Naive thymus-derived CD8-positive, alpha-beta T cell (primary cell): Measurements from ENCODE around the gene TEX261. TPM values are rescaled to one million over a fixed set of nuclear protein-coding genes. Genes with fewer than 3 reads are reported as not detected.
A peak's percentile ranks its signal among the peaks of the same experiment; 100 is the strongest.

Experiments used
- ATAC-seq, 2 donors: fragments of 150-1000 bp; cut with Tn5 transposase in 1 of 2; sonication (Bioruptor Pico), chemical (Tn5 transposase) in 1 of 2; 1 replicate in 1 of 2; 2 replicates in 1 of 2; pipeline ENCODE4 v1.10.0; 2021; ENCODE audit warnings: mild to moderate bottlenecking in 2 of 2, moderate library complexity in 2 of 2
- POLR2A ChIA-PET: fragments of 350-600 bp; sonication (Branson Sonifier 250); formaldehyde crosslinking; loops from one replicate; lab custom pipeline; 2021; ENCODE audit warnings: antibody characterized with exemption; lab: Charles Lee
- DNase-seq, 10 donors: peaks; one replicate each; pipeline versions ENCODE4 v3.0.0 to v3.0.0-alpha.2; 2020 to 2022
- H3K27ac Mint-ChIP-seq, 10 donors: one replicate each; pipeline ENCODE4 v1.8.0; 2020 to 2022; ENCODE audit warnings: mild to moderate bottlenecking in 10 of 10, mixed read lengths in 10 of 10, moderate library complexity in 4 of 10, inconsistent platforms in 1 of 10
- H3K27me3 Mint-ChIP-seq, 5 donors: one replicate each; pipeline ENCODE4 v1.8.0; 2021 to 2022; ENCODE audit warnings: mixed read lengths in 5 of 5
- H3K36me3 Mint-ChIP-seq, 3 donors: one replicate each; pipeline ENCODE4 v1.8.0; 2020 to 2022; ENCODE audit warnings: mixed read lengths in 3 of 3, mild to moderate bottlenecking in 2 of 3, inconsistent platforms in 1 of 3
- H3K4me1 Mint-ChIP-seq, 4 donors: one replicate each; pipeline ENCODE4 v1.8.0; 2021 to 2022; ENCODE audit warnings: mixed read lengths in 4 of 4
- H3K4me3 Mint-ChIP-seq, 10 donors: one replicate each; pipeline ENCODE4 v1.8.0; 2020 to 2022; ENCODE audit warnings: mild to moderate bottlenecking in 10 of 10, mixed read lengths in 10 of 10, moderate library complexity in 6 of 10, inconsistent platforms in 1 of 10
- H3K9me3 Mint-ChIP-seq, 9 donors: one replicate each; pipeline ENCODE4 v1.8.0; 2020 to 2022; ENCODE audit warnings: mixed read lengths in 9 of 9, mild to moderate bottlenecking in 3 of 9, inconsistent platforms in 1 of 9, moderate library complexity in 1 of 9
- polyA plus RNA-seq, 3 donors: library from polyadenylated mRNA; unstranded; fragments of 300-500 nt; fragmentation: Illumina TruSeq; gene quantifications; one replicate each; pipeline ENCODE4 v1.2.3, GENCODE V29; 2021
- total RNA-seq, 8 experiments: library from RNA in 2 of 8; stranded (reverse) in 2 of 8; gene quantifications; one replicate each; pipeline ENCODE4 v1.2.3 and lab custom pipeline; 2021 to 2026

TEX261 gene
- total and polyA plus RNA-seq, 5 experiments from 2014 or later, result 33.7 to 63.1 (median 40.6) TPM

GRCh38 chr2:70936979-70937811 is 57.5 kb downstream of the TEX261 start:
- H3K4me3 Mint-ChIP-seq, result no peak overlapping the region
- no peaks in the 10 kb centered on the region for H3K9me3 Mint-ChIP-seq
- no peaks in the 10 kb centered on the region for H3K36me3 Mint-ChIP-seq
- H3K27ac Mint-ChIP-seq, result no peak overlapping the region
- no peak for ATAC-seq
- POLR2A ChIA-PET, result no interaction called here
- DNase-seq, result peak in 1 of 10 donors; percentile 3
- peaks cover 0 to 4% (median 0%) of the 10 kb centered on the region in 4 donors for H3K4me1 Mint-ChIP-seq
- H3K27me3 Mint-ChIP-seq, result peaks cover 3 to 36% (median 20%) of the 10 kb centered on the region in 5 donors

- no peak for ATAC-seq
- H3K27me3 Mint-ChIP-seq, result peaks cover 1 to 39% (median 18%) of the 10 kb centered on the region in 5 donors
- peak in 1 of 10 donors; percentile 9 for DNase-seq
- no peak overlapping the region for H3K4me3 Mint-ChIP-seq
- no peaks in the 10 kb centered on the region for H3K9me3 Mint-ChIP-seq
- H3K4me1 Mint-ChIP-seq, result peaks cover 0 to 4% (median 0%) of the 10 kb centered on the region in 4 donors
- no peaks in the 10 kb centered on the region for H3K36me3 Mint-ChIP-seq
- POLR2A ChIA-PET, result no interaction called here
- H3K27ac Mint-ChIP-seq, result no peak overlapping the region
These were observed 58.3 kb downstream of the TEX261 start for GRCh38 chr2:70936165-70936978.

Other genes with a start within 250 kb of the TEX261 start
- 10 to 100 TPM in 1 of 2 experiments, 1 to 10 TPM in 1; 9.3 to 10.9 TPM for gene ADD2, start 226.7 kb downstream of the TEX261 start, total RNA-seq
- gene ADD2, start 226.7 kb downstream of the TEX261 start, polyA plus RNA-seq, result 1 to 10 TPM; 1.8 to 4.7 (median 3.3) TPM
- not detected for gene FIGLA, start 204.2 kb downstream of the TEX261 start, total RNA-seq
- not detected for gene FIGLA, start 204.2 kb downstream of the TEX261 start, polyA plus RNA-seq
- not detected for gene CLEC4F, start 174.3 kb downstream of the TEX261 start, total RNA-seq
- not detected for gene CLEC4F, start 174.3 kb downstream of the TEX261 start, polyA plus RNA-seq
- not detected for gene CD207, start 159.1 kb downstream of the TEX261 start, total RNA-seq
- not detected for gene CD207, start 159.1 kb downstream of the TEX261 start, polyA plus RNA-seq
- gene VAX2, start 94.3 kb downstream of the TEX261 start, total RNA-seq, result not detected
- gene VAX2, start 94.3 kb downstream of the TEX261 start, polyA plus RNA-seq, result not detected
- gene ATP6V1B1, start 59.0 kb downstream of the TEX261 start, total RNA-seq, result not detected
- not detected for gene ATP6V1B1, start 59.0 kb downstream of the TEX261 start, polyA plus RNA-seq
- gene ANKRD53, start 16.2 kb downstream of the TEX261 start, total RNA-seq, result 1 to 10 TPM; 1.3 to 1.6 TPM
- not detected for gene ANKRD53, start 16.2 kb downstream of the TEX261 start, polyA plus RNA-seq
- 100 to 1,000 TPM in 1 of 2 experiments, 10 to 100 TPM in 1; 96.2 to 113 TPM for gene NAGK, start 73.8 kb upstream of the TEX261 start, total RNA-seq
- 10 to 100 TPM; 33.7 to 51.1 (median 43.6) TPM for gene NAGK, start 73.8 kb upstream of the TEX261 start, polyA plus RNA-seq
- 10 to 100 TPM; 19.0 to 21.2 TPM for gene MCEE, start 135.4 kb upstream of the TEX261 start, total RNA-seq
- 10 to 100 TPM; 20.9 to 25.1 (median 22.2) TPM for gene MCEE, start 135.4 kb upstream of the TEX261 start, polyA plus RNA-seq
- gene MPHOSPH10, start 135.8 kb upstream of the TEX261 start, total RNA-seq, result 10 to 100 TPM; 55.7 to 58.6 TPM
- 10 to 100 TPM; 21.5 to 33.6 (median 24.1) TPM for gene MPHOSPH10, start 135.8 kb upstream of the TEX261 start, polyA plus RNA-seq
- gene PAIP2B, start 232.2 kb upstream of the TEX261 start, total RNA-seq, result 10 to 100 TPM; 12.1 to 12.2 TPM
- 1 to 10 TPM; 1.9 to 2.5 (median 2.2) TPM for gene PAIP2B, start 232.2 kb upstream of the TEX261 start, polyA plus RNA-seq